ENCODE measurements around the gene PHLDA3. TPM values are rescaled to one million over a fixed set of nuclear protein-coding genes. Genes with fewer than 3 reads are reported as not detected.

PHLDA3 gene
- total RNA-seq, 1 donor from 2014 or later = 90.0 TPM

DNA sequence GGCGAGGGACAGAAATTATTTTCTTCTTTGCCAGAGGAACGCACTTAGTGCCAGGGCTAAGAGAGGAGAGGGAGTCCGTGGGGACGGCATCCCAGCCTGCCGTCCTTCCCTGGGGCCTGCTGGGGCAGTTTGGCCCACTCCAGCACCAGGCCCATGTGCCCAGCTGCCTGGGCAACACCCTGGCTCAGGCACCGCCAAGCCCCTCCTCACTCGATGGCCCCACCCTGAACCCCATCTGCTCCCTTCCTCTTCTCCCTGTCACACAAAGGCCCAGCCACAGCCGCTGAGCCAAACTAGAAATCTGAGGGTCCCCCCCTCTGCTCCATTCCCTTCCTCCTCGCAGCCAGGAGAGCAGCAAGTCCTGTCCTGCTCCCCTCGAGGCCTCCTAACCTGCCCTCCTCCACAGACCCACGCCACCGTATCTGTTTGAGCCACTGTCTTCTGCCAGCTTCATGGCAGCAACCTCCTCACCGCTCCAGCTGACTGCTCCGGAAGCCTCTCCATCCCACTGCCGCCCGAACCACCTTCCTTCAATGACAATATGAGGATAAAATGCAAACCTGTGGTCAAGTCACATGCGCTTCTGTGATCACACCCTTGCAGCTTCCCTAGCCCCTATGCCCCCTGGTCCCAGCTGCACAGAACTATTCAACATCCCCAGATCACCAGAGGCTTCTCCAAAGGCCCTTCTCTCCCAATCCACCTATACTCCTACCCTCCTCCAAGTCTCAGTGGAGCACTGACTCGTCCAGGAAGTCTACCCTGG lies 39.1 kb downstream of the PHLDA3 start:
- H3K27me3 ChIP-seq = no peaks in the 10 kb centered on the region
- no peak overlapping the region for H3K4me3 ChIP-seq
- intact Hi-C loops (cut with DNase I) = no loop called here
- no peak for DNase-seq
- ATAC-seq = no peak
- no peaks in the 10 kb centered on the region for H3K9me3 ChIP-seq
- H3K4me1 ChIP-seq = no peaks in the 10 kb centered on the region
- TF ChIP-seq, protein P1, sequence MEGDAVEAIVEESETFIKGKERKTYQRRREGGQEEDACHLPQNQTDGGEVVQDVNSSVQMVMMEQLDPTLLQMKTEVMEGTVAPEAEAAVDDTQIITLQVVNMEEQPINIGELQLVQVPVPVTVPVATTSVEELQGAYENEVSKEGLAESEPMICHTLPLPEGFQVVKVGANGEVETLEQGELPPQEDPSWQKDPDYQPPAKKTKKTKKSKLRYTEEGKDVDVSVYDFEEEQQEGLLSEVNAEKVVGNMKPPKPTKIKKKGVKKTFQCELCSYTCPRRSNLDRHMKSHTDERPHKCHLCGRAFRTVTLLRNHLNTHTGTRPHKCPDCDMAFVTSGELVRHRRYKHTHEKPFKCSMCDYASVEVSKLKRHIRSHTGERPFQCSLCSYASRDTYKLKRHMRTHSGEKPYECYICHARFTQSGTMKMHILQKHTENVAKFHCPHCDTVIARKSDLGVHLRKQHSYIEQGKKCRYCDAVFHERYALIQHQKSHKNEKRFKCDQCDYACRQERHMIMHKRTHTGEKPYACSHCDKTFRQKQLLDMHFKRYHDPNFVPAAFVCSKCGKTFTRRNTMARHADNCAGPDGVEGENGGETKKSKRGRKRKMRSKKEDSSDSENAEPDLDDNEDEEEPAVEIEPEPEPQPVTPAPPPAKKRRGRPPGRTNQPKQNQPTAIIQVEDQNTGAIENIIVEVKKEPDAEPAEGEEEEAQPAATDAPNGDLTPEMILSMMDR (IDR thresholded peaks at IDR 0.05) = no peak
- H3K27ac ChIP-seq = no peak overlapping the region
- no peaks in the 10 kb centered on the region for H3K36me3 ChIP-seq

DNA sequence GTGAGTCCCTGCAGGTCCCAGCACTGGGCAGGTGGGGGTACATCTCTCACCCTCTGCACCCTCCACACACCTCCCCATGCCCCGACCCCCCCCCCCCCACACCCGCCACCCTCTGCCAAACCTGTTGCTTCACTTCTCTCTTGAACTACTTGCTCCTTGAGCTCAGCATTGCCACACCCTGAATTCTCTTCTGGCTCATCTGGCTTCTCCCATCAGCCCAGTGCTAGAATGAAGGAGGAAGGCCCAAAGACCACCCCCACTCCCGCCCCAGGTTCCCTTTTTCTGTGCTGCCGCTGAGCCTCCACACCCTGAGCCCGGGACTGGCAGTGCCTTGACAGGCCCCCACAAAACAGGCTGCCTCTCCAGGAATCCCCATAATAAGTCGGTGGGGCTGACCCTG lies 41.0 kb downstream of the PHLDA3 start:
- no peak for DNase-seq
- ATAC-seq = peak; percentile 41
- intact Hi-C loops (cut with DNase I) = no loop called here

DNA sequence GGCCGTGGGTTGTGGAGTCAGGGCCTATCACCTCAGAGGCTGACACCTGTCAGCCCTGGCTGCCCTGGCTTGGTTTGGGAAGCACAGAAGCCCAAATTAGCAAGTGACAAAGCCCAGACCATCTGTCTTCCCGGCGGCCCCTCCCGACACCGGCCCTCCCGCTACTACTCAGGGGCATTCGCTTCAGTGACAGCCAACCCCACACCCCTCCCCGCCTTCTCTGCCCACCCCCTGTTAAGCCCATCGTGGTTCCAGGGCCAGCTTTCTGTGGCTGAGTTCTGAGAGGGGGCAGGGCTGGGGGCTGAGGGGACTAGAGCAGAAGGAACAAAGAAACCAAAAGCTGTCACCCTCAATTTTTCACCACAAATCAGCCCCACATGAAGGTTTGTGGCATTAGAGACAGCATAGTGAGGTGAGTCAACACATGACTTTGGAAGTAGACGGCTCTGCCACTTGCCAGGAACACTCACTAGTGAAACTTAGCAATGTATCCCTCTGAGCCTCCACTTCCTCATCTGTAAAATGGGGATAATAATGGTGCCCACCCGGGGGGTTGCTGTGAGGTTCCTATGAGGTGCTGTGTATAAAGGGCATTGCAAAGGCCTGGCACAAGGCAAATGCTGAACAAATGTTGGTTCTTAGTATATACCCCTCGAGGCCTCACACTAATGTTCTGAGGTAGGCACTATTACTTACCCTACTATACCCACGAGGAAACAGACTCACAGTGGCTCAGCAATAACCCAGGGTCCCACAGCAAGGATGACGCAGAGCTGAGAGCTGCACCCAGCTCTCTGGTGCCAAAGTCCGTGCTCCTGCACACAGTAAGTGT lies 42.3 kb downstream of the PHLDA3 start:
- intact Hi-C loops (cut with DNase I) = no loop called here
- ATAC-seq (no peak), DNase-seq (no peak)
- H3K27me3 ChIP-seq = no peaks in the 10 kb centered on the region
- TF ChIP-seq, protein P1 (IDR thresholded peaks at IDR 0.05) = no peak
- H3K27ac ChIP-seq = no peak overlapping the region
- H3K4me3 ChIP-seq = no peak overlapping the region
- no peaks in the 10 kb centered on the region for H3K9me3 ChIP-seq
- no peaks in the 10 kb centered on the region for H3K4me1 ChIP-seq
- no peaks in the 10 kb centered on the region for H3K36me3 ChIP-seq

More for the DNA sequence above, 41.0 kb downstream of the PHLDA3 start:
- no peaks in the 10 kb centered on the region for H3K27me3 ChIP-seq
- no peak overlapping the region for H3K27ac ChIP-seq
- no peaks in the 10 kb centered on the region for H3K36me3 ChIP-seq
- no peak overlapping the region for H3K4me3 ChIP-seq
- H3K4me1 ChIP-seq = no peaks in the 10 kb centered on the region
- H3K9me3 ChIP-seq = no peaks in the 10 kb centered on the region
- TF ChIP-seq, protein P1 (IDR thresholded peaks at IDR 0.05) = no peak

DNA sequence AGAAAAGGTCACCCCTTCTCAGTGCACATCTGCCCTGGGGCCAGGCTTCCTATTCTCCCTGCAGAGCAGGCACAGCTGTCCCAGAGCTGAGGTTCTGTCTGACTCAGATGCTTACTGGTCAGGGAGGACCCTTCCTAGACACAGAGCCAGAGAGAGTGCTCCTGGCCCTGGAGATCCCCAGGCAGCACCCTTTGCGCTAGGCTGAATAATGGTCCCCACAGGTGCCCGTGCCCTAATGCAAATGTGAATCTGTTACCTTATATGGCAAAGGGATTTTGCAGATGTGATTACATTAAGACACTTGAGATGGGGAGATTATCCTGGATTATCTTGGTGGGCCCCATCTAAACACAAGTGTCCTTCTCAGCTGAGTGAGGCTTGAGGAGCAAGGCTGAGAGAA lies 44.8 kb downstream of the PHLDA3 start:
- no peaks in the 10 kb centered on the region for H3K9me3 ChIP-seq
- H3K27ac ChIP-seq = no peak overlapping the region
- TF ChIP-seq, protein P1 (IDR thresholded peaks at IDR 0.05) = no peak
- no peaks in the 10 kb centered on the region for H3K27me3 ChIP-seq
- intact Hi-C loops (cut with DNase I) = no loop called here
- ATAC-seq (no peak), DNase-seq (no peak)
- H3K36me3 ChIP-seq = no peaks in the 10 kb centered on the region
- H3K4me3 ChIP-seq = no peak overlapping the region
- no peaks in the 10 kb centered on the region for H3K4me1 ChIP-seq

DNA sequence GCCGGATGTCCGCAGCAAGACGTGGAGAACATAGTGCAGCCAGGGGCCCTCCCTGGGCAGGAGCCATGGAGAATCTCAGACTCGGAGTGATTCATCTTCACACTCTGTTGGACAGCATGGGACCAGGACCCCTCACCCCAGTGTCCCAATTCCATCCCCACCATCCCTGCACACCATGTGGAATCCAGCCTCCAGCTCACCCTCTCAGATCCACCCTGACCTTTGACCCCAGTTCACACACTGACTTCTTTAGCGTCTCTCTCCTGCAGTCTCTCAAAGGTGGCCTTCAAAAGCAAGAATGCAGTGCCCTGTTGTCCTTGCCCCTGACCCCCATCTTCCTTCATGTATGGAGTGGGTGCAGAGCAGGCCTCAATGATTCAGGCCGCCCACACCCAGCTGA lies 45.3 kb downstream of the PHLDA3 start:
- intact Hi-C loops (cut with DNase I) = no loop called here
- no peak overlapping the region for H3K27ac ChIP-seq
- no peak for DNase-seq

More for the DNA sequence above, 45.3 kb downstream of the PHLDA3 start:
- H3K36me3 ChIP-seq = no peaks in the 10 kb centered on the region
- no peaks in the 10 kb centered on the region for H3K9me3 ChIP-seq
- no peaks in the 10 kb centered on the region for H3K4me1 ChIP-seq
- no peaks in the 10 kb centered on the region for H3K27me3 ChIP-seq
- TF ChIP-seq, protein P1 (IDR thresholded peaks at IDR 0.05) = no peak
- no peak overlapping the region for H3K4me3 ChIP-seq
- ATAC-seq = no peak

Measured in upper lobe of right lung (tissue), 1 donor.